Spinal cord (tissue), 10 donors: ENCODE measurements around the gene RAB21. TPM values are rescaled to one million over a fixed set of nuclear protein-coding genes. Genes with fewer than 3 reads are reported as not detected.

Experiments
- DNase-seq, 6 donors: peaks; one replicate each; pipeline versions ENCODE4 v3.0.0 to v3.0.0-alpha.2; 2013 to 2015; ENCODE audit warnings: low spot score in 6 of 6, low read depth in 4 of 6
- H3K27ac ChIP-seq: one replicate; pipeline ENCODE4 v1.5.1; 2013; ENCODE audit warnings: low read depth, low read length, control low read depth
- H3K27me3 ChIP-seq: one replicate; pipeline ENCODE4 v1.6.1; 2013; ENCODE audit warnings: low read length; ENCODE audit not compliant: control insufficient read depth, insufficient read depth
- H3K36me3 ChIP-seq: one replicate; pipeline ENCODE4 v1.6.1; 2013; ENCODE audit warnings: low read length; ENCODE audit not compliant: control insufficient read depth, insufficient read depth
- H3K4me1 ChIP-seq: one replicate; pipeline ENCODE4 v1.6.1; 2013; ENCODE audit warnings: low read length; ENCODE audit not compliant: control insufficient read depth, insufficient read depth
- H3K4me3 ChIP-seq: one replicate; pipeline ENCODE4 v1.5.1; 2013; ENCODE audit warnings: low read depth, low read length, control low read depth
- H3K9me3 ChIP-seq: one replicate; pipeline ENCODE4 v1.6.1; 2013; ENCODE audit warnings: low read length; ENCODE audit not compliant: control insufficient read depth, insufficient read depth
- WGBS: methylation state at CpG from one replicate; pipeline ENCODE4 v1.1.5; 2013; ENCODE audit warnings: missing lambda C conversion rate; ENCODE audit not compliant: insufficient coverage; 5-methylcytosine and 5-hydroxymethylcytosine counted together
- polyA plus RNA-seq, 2 donors: library from polyadenylated mRNA; unstranded; fragments of 120-200 nt; gene quantifications; one replicate each; pipeline ENCODE4 v1.2.1, GENCODE V29; 2013; ENCODE audit not compliant: insufficient read length in 2 of 2
- total RNA-seq, 2 donors: library from RNA; depleted of rRNA in 1 of 2; stranded (reverse); fragments of 120-200 nt in 1 of 2; fragments of >200 nt in 1 of 2; gene quantifications; one replicate each; pipeline versions ENCODE4 v1.2.3 to v1.2.4, GENCODE V29; 2013 to 2014
- donor health status: healthy.

Gene RAB21
- total and polyA plus RNA-seq, 4 donors: 26.4 to 62.5 (median 51.6) TPM

DNA sequence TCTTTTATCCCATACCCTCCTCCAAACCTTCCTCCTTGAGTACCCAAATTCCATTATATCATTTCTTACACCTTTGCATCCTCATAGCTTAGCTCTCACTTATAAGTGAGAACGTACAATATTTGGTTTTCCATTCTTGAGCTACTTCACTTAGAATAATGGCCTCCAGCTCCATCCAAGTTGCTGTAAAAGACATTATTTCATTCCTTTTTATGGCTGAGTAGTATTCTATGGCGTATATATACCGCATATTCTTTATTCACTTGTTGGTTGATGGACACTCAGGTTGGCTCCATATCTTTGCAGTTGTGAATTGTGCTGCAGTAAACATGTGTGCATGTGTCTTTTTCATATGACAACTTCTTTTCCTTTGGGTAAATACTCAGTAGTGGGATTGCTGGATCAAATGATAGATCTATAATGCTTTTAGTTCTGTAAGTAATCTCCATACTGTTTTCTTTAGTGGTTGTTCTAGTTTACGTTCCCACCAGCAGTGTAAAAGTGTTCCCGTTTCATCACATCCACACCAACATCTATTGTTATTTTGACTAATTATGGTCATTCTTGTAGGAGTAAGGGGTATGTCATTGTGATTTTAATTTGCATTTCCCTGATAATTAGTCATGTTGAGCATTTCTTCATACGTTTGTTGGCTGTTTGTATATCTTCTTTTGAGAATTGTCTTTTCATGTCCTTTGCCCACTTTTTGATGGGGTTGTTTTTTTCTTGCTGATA is 10.1 kb downstream of the RAB21 start:
- Histone ChIP-seq H3K27ac (no peak overlapping the region), H3K4me3 (no peak overlapping the region), H3K9me3 (no peaks in the 10 kb centered on the region), H3K4me1 (no peaks in the 10 kb centered on the region), H3K27me3 (no peaks in the 10 kb centered on the region), H3K36me3 (no peaks in the 10 kb centered on the region)
- WGBS: 83% methylated on average over 1 of the region's 6 CpGs
- DNase-seq: no peak

DNA sequence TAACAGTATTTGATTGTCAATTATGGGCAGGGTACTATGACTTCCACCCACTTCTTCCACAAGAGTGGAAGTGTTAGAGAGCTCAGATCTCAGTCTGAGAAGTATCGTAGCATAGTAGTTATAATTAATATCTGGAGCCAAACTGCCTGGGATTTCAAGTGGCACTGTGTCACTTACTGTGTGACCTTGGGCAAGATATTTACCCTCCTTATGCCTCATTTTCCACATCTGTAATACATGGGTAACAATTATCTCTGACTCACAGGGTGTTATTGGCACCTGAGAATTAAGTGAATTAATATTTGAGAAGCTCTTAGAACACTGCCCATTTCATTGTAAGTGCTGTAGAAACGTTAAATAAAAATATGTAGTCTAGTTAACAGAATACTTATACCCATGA is 11.5 kb downstream of the RAB21 start:
- no peak overlapping the region for H3K4me3 ChIP-seq
- H3K27ac ChIP-seq: no peak overlapping the region
- H3K27me3 ChIP-seq: no peaks in the 10 kb centered on the region
- no CpG with 5 or more reads among the region's 2 CpGs for WGBS
- DNase-seq: no peak
- H3K9me3 ChIP-seq: no peaks in the 10 kb centered on the region
- H3K36me3 ChIP-seq: no peaks in the 10 kb centered on the region
- H3K4me1 ChIP-seq: no peaks in the 10 kb centered on the region

DNA sequence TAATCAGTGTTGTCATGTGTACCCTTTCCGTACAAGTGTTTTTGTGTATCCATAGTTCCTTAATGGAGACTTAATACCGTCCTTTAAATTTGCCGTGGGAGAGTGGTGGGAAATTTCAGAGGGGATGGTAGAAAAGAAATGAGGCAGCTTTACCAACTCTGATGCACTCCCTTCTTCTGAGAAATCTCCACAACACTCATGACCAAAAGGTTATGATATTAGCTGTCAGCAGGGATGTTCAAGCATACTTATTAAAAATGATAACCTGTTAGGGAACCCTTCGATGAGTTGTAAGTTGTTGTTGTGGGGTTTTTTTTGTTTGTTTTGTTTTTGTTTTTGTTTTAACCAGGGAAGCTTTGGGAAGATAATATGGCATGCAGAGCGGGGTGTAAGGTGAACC is 12.5 kb downstream of the RAB21 start:
- 95% methylated on average over 2 of the region's 5 CpGs for WGBS
- DNase-seq: no peak
- H3K27ac ChIP-seq: no peak overlapping the region
- no peaks in the 10 kb centered on the region for H3K9me3 ChIP-seq
- no peaks in the 10 kb centered on the region for H3K27me3 ChIP-seq
- H3K36me3 ChIP-seq: peaks cover 5% of the 10 kb centered on the region
- H3K4me3 ChIP-seq: no peak overlapping the region
- H3K4me1 ChIP-seq: no peaks in the 10 kb centered on the region

DNA sequence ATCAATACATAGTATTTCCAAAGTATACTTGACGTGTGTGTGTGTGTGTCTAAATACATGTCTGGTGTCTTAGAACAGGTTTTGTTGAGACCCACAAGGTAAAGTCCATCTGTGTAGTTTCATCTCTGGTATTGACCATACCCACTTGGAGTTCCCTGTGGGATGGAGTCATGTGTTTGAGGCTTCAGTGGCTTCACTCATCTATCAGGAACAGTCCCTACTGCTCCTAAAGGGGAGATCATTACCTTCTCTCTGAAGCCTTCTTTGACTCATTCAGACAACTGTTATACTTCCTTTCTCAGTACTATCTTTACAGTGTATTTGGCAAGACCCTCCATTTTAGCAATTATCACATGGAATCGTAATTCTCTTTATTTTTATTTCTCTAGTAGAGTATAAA is 14.2 kb downstream of the RAB21 start:
- no peaks in the 10 kb centered on the region for H3K4me1 ChIP-seq
- H3K36me3 ChIP-seq: peaks cover 5% of the 10 kb centered on the region
- H3K4me3 ChIP-seq: no peak overlapping the region
- no peaks in the 10 kb centered on the region for H3K9me3 ChIP-seq
- H3K27ac ChIP-seq: no peak overlapping the region
- no peak for DNase-seq
- WGBS: no CpG with 5 or more reads among the region's 2 CpGs
- no peaks in the 10 kb centered on the region for H3K27me3 ChIP-seq

DNA sequence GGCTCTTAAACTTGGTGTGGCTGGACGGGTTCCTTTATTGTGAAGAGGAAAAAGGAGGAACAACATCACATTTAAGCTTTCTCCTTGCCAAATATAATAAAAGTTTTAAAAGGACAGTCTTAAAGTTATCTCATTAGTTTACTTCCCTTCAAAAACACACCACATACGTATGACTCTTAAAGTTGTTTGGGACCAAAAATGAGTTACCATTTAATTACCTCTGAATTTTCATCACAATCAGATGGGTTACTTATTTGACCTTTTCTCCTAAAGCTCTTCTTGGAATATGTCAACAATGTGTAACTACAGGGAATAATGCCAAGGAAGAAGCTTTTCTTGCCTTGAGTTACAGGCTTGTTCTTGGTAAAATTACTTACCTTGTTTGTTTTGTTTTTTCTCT is 16.4 kb downstream of the RAB21 start:
- DNase-seq: no peak
- Histone ChIP-seq H3K36me3 (peaks cover 7% of the 10 kb centered on the region), H3K27me3 (no peaks in the 10 kb centered on the region), H3K9me3 (no peaks in the 10 kb centered on the region), H3K4me1 (no peaks in the 10 kb centered on the region), H3K4me3 (no peak overlapping the region), H3K27ac (no peak overlapping the region)
- no CpG with 5 or more reads among the region's 2 CpGs for WGBS

DNA sequence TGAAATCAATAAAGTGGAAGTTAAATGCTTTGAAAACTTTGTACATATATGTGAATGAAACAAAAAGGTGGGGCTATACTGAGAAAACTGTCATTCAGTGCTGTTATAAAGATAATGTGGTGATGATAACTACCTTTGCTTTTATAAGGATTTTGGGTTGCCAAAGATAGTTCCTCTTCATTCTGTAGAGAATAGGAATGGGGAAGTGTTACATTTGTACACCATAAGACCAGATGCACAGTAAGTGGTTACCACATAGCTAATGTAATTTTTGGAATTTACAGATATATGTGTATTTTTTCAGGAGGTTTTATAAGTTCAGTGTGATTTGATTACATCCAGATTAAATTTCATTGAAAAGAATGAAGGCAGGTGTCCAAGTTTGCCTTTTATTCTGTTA is 18.1 kb downstream of the RAB21 start:
- H3K27ac ChIP-seq: no peak overlapping the region

DNA sequence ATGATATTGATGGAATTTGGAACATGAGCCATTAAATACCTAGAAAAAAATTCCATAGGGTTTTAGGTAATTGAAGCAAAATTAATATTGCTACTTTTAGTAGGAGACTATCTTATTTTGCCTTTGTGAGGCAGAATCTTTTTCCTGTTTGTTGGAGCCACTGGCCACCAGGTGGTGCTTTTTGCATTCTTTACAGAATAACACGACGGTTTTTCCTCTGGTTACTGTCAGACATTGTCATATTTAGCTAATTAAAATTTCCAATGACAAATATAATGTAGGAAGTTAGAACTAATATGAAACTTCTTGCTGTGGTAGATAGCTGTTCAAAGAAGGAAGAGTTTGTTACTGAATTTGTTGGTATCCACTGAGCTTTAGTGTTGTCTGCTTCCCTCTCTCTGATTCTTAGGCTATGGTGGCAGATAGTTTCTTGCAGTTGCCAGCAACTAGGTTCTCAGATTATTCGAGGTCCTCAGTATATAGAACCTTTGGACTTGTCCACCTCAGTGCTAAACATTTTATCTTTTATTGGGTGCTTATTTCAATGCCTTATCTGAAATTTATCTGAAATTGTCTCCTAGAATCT is 25.7 kb downstream of the RAB21 start:
- Histone ChIP-seq H3K36me3 (peaks cover 5% of the 10 kb centered on the region), H3K27ac (no peak overlapping the region)
- peak in 5 of 6 donors; percentile 9 to 89 (median 45) for DNase-seq

More for the DNA sequence above, 18.1 kb downstream of the RAB21 start:
- Histone ChIP-seq H3K36me3 (peaks cover 7% of the 10 kb centered on the region), H3K27me3 (no peaks in the 10 kb centered on the region), H3K4me1 (no peaks in the 10 kb centered on the region), H3K9me3 (no peaks in the 10 kb centered on the region), H3K4me3 (no peak overlapping the region)
- no peak for DNase-seq

DNA sequence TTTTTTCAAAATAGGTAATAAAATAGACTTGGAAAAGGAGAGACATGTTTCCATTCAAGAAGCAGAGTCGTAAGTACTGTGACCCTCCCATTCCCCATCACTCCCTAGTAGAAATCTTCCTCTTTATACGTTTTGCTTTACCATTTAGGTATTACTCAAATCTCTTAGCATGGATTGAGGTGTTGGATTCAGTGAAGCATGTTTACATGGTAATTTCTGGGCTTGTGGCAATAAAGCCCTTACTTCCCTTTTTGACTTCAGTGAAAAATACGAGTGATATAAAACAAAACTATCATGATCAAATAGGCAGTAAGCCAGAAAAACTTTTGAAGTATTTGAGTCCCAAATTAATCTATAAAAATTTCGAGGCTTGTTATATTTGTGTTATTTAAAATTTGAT is 27.4 kb downstream of the RAB21 start:
- Histone ChIP-seq H3K9me3 (no peaks in the 10 kb centered on the region), H3K27me3 (no peaks in the 10 kb centered on the region), H3K4me3 (no peak overlapping the region), H3K27ac (no peak overlapping the region), H3K4me1 (no peaks in the 10 kb centered on the region), H3K36me3 (peaks cover 11% of the 10 kb centered on the region)
- no peak for DNase-seq
- WGBS: no CpG with 5 or more reads among the region's 4 CpGs

More for the DNA sequence above, 25.7 kb downstream of the RAB21 start:
- WGBS: no CpG with 5 or more reads among the region's 3 CpGs
- no peak overlapping the region for H3K4me3 ChIP-seq
- no peaks in the 10 kb centered on the region for H3K4me1 ChIP-seq
- H3K27me3 ChIP-seq: no peaks in the 10 kb centered on the region
- H3K9me3 ChIP-seq: no peaks in the 10 kb centered on the region

DNA sequence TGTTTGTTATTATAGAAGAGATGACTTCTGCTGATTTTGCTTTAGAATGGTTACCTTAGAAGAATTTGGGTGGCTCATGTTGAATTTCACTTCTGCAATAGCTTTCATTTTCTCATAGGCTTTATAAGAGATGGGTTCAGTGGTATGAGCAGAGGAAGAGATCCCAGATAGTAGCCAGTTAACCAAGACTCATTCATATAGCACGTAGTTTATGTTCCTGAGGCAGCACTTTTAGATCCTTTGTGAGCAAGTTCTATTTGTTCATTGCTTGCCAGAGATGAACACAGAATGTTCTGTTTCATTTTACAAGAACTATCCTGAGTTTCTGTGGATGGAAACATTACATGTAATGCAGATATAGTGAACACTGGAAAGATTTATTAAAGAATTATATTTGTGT is 32.2 kb downstream of the RAB21 start:
- H3K27ac ChIP-seq: no peak overlapping the region
- no CpG with 5 or more reads among the region's 1 CpG for WGBS

DNA sequence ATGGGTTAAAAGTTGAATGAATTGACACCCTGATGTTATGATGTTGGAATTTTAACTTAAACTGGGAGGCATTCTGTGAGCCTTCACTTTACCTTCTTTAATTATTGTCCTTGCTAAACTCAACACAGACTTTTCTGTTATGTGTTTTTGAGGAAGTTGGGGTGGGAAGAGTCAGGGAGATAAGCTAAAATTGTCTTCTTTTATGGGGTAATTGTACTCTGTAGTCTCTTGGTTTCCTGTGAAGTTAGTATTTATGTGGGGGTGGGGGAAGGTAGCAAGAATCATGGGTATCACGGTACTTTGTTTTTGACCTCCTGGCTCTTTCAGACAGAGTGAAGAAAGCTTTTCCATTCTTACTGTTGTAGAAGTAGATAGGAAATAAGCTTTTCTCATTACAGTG is 32.9 kb downstream of the RAB21 start:
- Histone ChIP-seq H3K9me3 (no peaks in the 10 kb centered on the region), H3K4me3 (no peak overlapping the region), H3K36me3 (peaks cover 11% of the 10 kb centered on the region), H3K4me1 (no peaks in the 10 kb centered on the region), H3K27ac (no peak overlapping the region), H3K27me3 (no peaks in the 10 kb centered on the region)
- DNase-seq: no peak
- WGBS: 50% methylated on average over 1 of the region's 1 CpG

More for the DNA sequence above, 32.2 kb downstream of the RAB21 start:
- no peak for DNase-seq
- peaks cover 11% of the 10 kb centered on the region for H3K36me3 ChIP-seq
- H3K4me3 ChIP-seq: no peak overlapping the region
- H3K9me3 ChIP-seq: no peaks in the 10 kb centered on the region
- no peaks in the 10 kb centered on the region for H3K4me1 ChIP-seq
- H3K27me3 ChIP-seq: no peaks in the 10 kb centered on the region
